ENCODE results near the gene RGL4.
"Not testable (repeated sequence)": the region's sequence is repeated elsewhere in the genome, so short reads cannot be mapped to it uniquely, and the experiment has no call there.

The RGL4 gene

DNA sequence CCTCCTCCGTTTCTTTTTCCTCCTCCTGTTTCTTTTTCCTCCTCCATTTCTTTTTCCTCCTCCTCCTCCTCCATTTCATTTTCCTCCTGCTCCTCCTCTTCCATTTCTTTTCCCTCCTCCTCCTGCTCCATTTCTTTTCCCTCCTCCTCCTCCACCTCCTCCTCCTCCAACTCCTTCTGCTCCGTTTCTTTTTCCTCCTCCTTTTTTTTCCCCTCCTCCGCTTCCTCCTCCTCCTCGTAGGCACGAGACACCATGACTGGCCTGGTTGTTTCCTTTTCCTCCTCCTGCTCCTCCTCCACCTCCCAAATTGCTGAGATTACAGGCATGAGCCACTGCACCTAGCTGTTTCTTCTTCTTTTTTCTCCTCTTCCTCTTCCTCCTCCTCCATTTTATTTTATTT lies 33.1 kb upstream of the RGL4 start:
- no peak overlapping the region for H3K27ac ChIP-seq
- no peak for TF ChIP-seq ZFX (IDR thresholded peaks at IDR 0.05; ENCODE audit: borderline replicate concordance)
- TF ChIP-seq, protein P1, sequence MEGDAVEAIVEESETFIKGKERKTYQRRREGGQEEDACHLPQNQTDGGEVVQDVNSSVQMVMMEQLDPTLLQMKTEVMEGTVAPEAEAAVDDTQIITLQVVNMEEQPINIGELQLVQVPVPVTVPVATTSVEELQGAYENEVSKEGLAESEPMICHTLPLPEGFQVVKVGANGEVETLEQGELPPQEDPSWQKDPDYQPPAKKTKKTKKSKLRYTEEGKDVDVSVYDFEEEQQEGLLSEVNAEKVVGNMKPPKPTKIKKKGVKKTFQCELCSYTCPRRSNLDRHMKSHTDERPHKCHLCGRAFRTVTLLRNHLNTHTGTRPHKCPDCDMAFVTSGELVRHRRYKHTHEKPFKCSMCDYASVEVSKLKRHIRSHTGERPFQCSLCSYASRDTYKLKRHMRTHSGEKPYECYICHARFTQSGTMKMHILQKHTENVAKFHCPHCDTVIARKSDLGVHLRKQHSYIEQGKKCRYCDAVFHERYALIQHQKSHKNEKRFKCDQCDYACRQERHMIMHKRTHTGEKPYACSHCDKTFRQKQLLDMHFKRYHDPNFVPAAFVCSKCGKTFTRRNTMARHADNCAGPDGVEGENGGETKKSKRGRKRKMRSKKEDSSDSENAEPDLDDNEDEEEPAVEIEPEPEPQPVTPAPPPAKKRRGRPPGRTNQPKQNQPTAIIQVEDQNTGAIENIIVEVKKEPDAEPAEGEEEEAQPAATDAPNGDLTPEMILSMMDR (IDR thresholded peaks at IDR 0.05) = no peak

DNA sequence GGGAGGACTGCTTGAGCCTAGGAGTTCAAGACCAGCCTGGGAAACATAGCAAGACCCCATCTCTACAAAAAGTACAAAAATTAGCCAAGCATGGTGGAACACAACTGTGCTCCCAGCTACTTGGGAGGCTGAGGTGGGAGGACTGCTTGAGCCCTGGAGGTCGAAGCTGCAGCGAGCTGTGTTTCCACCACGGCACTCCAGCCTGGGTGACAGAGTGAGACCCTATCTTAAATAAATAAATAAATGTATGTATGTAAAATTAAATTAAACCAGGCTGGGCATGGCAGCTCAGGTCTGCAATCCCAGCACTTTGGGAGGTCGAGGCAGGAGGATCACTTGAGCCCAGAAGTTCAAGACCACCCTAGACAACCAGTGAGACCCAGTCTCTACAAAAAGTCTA lies 30.4 kb upstream of the RGL4 start:
- not testable (repeated sequence) for H3K27ac ChIP-seq

DNA sequence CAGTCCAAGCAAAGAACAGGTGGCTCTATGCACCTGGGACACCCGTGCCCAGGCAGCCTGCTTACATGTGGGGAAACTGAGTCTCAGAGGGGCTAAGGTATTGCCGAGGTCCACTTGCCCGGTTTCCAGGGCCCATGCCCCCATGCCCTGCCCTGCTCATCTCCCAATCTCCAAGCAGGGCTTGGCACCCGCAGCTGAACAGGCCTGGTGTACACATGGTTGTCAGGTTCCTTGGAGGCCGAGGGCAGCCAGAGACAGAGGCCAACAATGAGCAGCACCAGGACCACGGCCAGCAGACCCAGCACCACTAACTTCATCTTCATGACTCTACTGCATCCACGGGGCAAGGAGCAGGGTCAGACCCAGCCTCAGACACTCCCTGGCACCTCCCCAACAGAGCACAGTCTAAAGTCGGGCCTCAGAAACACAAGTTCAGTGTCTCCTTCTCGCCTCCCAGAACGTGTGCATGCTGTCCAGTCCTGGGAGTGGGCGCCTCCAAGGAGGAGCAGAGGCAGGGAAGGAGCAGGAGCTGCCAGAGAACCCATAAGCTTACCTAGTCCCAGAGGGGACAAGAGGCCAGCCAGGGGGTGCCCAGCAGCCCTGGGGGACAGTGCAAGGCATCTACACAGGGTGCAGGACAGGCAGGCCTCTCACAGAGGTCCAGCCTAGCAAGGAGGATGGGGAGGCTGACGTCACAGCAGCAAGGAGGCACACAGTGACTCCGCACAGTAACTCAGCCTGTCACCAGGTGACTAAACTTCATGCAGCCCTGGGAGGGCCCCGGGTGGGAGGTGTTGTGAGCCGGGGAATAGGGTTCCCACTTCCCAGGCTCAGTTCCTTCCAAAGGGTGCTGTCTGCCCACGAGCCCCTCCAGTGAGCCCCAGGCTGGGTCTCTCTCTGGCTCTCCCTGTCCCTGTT lies 20.2 kb upstream of the RGL4 start:
- TF ChIP-seq, protein P1 (IDR thresholded peaks at IDR 0.05) = no peak
- TF ChIP-seq ZFX (IDR thresholded peaks at IDR 0.05; ENCODE audit: borderline replicate concordance) = no peak
- H3K27ac ChIP-seq = no peak overlapping the region

DNA sequence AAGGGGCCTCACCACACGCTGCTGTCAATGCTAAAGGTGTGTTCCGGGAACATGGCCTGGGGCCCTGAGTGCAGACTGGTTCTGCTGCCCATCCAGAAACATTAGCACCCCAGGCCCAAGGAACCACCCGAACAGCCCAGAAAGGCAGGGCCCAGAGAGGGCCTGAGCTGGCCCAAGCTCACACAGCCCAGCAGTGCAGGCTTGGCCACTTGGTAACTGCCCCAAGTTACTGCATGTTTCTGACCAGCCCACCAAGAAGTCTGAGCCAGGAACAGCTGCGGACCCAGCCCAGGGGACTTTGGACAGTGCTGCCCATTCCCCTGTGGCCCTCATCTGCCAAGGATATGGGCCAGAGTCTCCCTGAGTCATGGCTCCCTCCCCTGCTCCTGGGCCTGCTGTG lies 19.4 kb upstream of the RGL4 start:
- H3K27ac ChIP-seq = not testable (repeated sequence)

DNA sequence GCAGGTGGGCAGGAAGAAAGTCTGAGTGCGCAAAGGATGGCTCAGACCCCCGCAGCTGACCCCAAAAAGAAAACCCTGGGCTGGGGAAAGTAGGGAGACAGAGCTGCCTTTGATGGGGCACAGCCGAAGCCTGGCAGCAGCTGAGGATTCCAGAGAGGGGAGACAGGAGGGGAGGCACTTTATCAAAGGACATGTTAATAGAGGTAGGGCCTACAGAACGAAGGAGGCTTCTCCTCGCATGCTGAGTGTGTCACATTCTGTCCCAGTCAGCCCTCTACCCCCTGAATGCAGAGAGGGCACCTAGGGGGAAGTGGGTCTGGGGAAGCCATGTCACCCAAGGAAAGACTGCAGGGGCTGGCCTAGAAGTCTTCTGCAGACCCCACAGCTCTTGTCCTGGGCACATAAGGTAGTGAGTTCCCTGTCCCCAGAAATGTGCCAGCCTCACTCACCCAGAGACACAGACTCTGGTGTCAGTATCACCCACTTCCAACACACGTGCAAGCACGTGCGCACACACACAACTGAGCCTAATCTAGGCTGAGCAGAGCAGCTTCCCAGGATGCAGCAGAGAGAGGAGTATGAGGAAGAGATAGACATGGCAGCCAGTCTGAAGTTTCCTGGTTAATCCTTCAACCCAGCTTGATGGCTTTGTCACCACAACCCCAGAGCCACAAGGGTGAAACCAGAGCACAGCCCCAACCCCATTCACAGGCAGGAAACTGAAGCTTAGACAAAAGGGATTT lies 18.3 kb upstream of the RGL4 start:
- not testable (repeated sequence) for H3K27ac ChIP-seq

DNA sequence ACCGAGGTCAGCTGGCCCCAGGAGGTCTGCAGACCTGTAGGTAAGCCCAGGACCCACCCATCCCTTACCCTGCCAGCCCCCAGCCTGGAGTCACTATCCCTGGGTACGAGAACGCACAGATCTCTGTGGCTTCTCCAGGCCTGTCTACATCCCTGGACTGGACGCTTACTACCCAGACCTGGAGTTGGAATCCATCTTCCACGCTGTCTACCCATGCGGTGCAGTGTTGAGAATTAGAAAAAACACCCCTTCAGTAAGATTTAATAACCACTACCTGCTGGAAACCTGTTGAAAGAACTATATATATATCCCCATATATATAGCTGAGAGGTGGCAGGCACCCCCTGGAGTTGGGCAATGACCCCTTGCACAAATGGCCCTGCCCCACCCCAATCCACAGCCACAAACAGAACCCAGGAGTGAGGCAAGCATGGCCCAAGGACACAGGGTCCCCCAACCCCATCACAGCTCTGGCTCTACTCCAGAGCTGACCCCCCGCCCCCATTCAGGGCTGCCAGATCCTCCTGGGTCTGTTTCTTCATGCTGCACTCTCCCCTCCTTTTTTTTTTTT lies 17.7 kb upstream of the RGL4 start:
- TF ChIP-seq, protein P1 (IDR thresholded peaks at IDR 0.05) = no peak
- no peak for TF ChIP-seq ZFX (IDR thresholded peaks at IDR 0.05; ENCODE audit: borderline replicate concordance)

DNA sequence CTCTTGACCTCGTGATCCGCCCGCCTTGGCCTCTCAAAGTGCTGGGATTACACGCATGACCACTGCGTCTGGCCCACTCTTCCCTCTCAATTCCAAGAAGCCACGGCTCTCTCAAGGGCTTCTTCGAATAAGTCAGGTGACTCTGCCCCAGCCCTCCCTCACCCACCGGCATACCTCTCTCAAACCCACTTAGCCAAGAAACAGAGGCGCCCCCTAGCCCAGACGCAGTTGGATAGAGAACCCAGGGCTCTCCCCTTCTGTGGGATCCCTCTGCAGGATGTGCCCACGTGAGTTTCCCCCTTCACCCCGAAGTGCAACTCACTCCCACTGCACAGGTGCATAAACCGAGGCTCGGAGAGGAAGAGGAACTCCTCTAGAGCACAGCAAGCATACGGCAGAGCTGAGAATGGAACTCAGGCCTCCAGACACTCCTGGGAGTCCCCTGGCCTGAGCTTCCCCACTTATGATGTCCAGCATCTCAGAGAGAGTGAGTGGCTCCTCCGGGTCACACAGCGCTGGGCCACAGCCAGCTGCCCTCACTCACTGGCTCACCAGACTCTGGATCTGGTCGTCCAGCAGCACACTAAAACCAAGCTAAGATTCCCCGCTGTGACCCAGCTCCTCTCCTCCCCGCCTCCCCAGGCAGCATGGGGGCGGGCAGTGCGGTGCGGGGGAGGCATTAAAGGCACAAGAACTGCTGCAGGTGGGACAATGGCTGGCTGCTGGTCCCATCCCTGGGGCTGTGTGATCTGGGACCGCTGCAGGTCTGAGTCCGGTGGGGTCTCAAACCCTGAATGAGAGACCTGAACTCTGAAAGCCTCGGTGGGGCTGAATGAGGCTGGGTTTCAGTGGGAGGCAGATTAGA lies 16.8 kb upstream of the RGL4 start:
- TF ChIP-seq, protein P1 (IDR thresholded peaks at IDR 0.05) = no peak
- TF ChIP-seq ZFX (IDR thresholded peaks at IDR 0.05; ENCODE audit: borderline replicate concordance) = no peak

More for the DNA sequence above, 17.7 kb upstream of the RGL4 start:
- H3K27ac ChIP-seq = no peak overlapping the region

DNA sequence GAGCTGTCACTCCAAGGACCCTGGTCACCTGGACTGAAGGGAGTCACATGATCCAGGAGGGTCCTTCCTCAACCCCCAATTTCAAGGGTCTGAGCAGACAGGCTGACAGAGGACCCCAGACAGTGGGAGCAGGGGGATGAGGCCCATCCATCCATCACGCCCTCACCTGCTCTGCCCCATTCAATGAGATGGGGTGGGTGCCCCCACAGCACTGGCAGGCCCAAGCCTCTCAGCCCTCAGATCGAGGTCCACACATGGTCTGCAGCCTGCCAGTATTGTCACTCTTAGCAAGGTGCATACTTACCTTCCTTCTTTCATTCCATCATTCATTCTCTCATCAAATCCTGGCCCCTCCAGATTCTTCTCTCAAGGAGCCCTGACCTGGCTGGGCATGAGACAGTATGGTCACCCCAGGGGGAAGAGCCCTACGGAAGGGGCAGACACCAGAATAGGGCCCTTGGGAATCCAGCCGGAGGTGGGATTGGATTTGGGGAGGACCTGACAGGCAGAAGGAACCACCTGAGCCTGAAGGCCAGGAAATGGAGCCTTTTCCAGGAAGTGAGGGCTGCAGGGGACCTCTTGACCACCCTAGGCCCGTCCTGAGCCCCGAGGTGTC lies 15.8 kb upstream of the RGL4 start:
- H3K27ac ChIP-seq = not testable (repeated sequence)

More for the DNA sequence above, 16.8 kb upstream of the RGL4 start:
- no peak overlapping the region for H3K27ac ChIP-seq
